NB4 (cell line): ENCODE data around the gene TRIP13.

Experiments
- CTCF ChIP-seq: IDR thresholded peaks from one replicate; pipeline ENCODE4 v1.5.1; 2012; ENCODE audit warnings: low read depth, low read length
- POLR2A ChIP-seq: IDR thresholded peaks from 2 replicates; pipeline ENCODE4 v1.6.1; 2011; ENCODE audit warnings: mild to moderate bottlenecking; ENCODE audit not compliant: insufficient read length; ENCODE audit errors: extremely low read depth

DNA sequence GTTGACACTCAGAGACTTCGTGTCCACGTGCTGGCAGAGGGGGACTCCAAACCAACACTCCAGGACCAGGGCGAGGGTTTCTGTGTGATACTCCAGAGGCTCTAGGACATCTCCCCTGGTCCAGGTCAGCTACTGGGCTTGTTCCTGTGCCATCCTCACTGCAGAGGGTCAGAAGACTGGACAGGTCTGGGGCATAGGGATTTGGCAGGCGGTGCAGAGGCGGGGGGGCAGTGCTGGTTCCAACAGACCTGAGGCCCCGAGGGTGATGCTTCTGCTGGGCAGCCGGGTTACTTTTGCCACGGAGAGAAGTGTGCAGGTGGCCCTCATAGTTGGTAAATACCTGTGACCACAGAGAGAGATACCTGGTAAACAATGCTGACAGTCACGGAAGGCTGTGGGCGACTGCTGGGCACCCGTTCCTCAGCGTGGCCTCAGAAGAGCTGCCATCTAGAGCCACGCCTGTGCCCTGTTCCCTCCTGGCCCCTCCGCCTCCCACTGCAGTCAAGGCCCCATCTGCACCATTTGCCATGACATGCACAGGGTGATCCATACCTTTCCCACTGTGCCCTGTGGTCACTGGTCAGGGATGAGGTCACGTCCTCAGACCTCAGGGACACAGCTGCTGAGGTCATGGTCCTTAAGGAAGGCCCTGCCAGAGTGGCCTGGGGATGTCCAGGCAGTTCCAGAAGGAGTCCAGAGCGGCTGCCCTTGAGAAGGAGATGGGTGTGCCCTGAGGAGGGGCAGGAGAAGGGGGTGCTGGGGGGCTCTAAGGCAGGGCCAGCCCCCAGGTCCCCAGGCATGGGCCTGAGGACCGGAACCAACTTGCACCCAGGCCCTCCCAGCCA is 30.0 kb downstream of the TRIP13 start:
- TF ChIP-seq CTCF (no peak), POLR2A (no peak)
